AG09319 (cell line): ENCODE measurements around the gene CHST11.

Experiments used
- DNase-seq: peaks from one replicate; pipeline ENCODE4 v3.0.0-alpha.2; 2010; ENCODE audit warnings: low read depth; ENCODE audit errors: extremely low read depth
- CTCF ChIP-seq: IDR thresholded peaks from 2 replicates; pipeline ENCODE4 v1.5.1; 2011; ENCODE audit warnings: low read depth, mild to moderate bottlenecking, inconsistent platforms, low read length, moderate library complexity

Gene CHST11

GRCh38 chr12:104480012-104480411 is 23.3 kb downstream of the CHST11 start:
- no peak for DNase-seq
- no peak for TF ChIP-seq CTCF

DNA sequence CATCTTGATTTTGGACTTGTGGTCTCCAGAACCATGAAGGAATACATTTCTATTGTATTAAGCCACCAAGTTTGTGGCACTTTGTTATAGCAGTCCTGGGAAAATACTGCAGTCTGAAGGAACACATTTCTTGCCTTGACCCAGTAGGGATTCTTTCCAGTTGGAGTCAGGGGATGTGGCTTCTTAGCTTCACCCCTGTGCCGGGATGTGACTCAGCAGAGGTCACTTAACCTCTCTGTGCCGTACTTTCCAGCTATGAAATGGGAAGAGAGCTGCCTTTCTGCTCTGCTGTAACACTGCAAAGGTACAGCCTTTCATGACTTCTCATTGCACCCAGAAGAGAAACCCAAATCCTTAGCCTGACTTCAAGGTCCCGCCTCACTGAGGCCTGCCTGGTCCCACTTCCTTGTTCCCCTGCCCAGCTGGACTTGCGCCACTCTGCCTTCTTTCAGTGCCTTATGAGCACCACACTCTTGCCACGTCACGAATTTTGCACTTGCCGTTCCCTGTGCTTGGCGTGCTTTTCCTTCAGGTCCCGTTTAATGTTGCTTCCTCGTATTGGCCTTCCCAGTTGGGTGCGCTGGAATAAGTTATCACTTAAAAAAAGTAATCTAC is 24.2 kb downstream of the CHST11 start:
- no peak for TF ChIP-seq CTCF
- no peak for DNase-seq

DNA sequence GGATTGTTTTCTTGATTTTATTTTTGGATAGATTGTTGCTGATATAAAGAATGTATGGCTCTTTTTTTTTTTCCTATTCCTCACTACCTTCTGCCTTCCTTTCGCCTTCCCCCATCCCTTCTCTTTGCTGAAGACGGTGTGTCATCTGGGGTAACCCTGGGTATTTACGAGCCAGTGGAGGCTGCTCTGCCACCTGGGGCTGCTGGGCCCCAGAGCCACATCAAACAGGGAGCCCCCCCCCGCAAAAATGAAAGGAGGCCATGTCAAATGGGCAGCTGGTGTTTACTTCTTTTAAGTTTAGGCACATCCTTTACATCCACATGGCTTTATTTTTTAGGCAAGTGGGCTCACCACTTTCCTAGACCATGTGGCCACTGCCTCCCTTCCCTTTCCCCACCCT is 25.4 kb downstream of the CHST11 start:
- DNase-seq: no peak
- TF ChIP-seq CTCF: no peak

GRCh38 chr12:104482748-104483147 is 26.0 kb downstream of the CHST11 start:
- no peak for DNase-seq
- TF ChIP-seq CTCF: no peak

DNA sequence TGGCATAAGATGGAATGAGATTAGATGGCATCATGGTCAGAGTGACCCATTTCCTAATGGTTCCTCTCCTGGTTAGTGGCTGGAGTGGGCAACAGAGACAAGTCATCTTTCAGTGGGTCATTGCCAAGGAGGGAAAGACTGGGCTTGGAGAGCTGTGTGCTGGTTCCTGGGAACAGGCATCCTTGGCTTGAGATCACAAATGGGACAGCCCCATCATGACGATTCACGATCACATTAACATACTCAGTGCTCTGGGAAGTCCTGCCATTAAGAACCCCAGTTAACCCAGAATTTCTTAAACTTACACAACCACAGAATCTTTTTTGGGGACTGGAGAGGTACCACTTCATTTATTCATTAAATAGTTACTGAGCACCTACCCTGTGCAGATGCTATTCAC is 27.3 kb downstream of the CHST11 start:
- no peak for DNase-seq
- no peak for TF ChIP-seq CTCF

DNA sequence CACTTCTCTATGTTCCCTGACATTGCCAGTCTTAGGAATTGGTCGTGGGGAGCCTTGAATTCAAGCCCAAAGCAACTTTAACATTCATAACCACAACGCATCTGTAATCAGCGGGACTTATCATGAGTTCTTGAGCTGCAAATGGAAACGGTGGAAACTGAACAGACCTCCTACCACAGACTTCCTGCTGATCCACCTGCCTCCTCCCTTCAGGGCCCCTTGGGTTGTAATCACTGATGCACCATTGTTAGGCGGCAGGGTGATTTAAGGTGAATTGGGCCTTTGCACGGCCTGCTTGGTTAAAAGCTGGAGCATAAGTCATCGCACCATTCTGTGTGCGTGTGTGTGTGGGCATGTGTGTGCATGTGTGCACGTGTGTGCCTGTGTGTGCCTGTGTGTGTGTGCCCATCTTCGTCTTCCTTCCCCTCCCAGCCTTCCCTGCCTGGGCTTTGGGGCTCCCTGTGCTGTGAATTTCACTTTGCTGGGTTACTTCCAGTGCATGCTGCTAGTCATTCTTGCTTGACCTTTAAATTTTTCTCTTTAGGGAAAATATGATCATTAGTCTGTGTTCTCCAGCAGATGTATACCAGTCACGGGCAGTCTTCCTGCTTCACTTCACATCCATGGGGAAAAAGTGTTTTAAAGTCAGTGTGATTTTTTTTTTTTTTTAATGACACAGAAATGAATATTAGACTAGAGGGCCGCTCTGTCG is 29.1 kb downstream of the CHST11 start:
- DNase-seq: no peak
- no peak for TF ChIP-seq CTCF

- TF ChIP-seq CTCF: no peak
- no peak for DNase-seq
These were observed 29.6 kb downstream of the CHST11 start for GRCh38 chr12:104486363-104486750.
